HG03103 (cell line): ENCODE data around the gene SETSIP.
"Not testable (repeated sequence)": the region's sequence is repeated elsewhere in the genome, so short reads cannot be mapped to it uniquely, and the experiment has no call there.

Experiments used
- ATAC-seq: cut with Tn5 transposase; IDR thresholded peaks from one replicate; pipeline ENCODE4 v1.9.1; 2021; ENCODE audit warnings: low read depth; ENCODE audit not compliant: unreplicated experiment

Gene SETSIP

DNA sequence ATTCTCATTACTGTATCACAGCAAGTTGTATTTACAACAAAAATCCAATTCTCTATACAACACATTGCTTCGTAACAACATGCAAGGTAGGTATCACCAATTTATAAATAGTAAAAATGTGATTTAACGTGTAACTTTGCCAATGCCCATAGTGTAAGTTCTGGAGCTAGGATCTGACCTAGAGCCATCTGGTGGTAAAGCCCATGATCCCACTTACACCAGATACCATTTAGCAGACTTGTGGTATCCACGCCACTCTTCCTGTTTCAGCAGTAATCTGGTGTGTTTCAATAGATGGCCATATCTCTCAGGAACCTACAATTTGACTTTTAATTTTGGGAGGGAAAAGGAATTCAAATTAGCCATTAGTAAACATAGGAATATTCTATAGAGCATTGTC, 10.2 kb downstream of the SETSIP start:
- no peak for ATAC-seq

GRCh38 chr1:92051948-92052347, 23.3 kb downstream of the SETSIP start:
- no peak for ATAC-seq

DNA sequence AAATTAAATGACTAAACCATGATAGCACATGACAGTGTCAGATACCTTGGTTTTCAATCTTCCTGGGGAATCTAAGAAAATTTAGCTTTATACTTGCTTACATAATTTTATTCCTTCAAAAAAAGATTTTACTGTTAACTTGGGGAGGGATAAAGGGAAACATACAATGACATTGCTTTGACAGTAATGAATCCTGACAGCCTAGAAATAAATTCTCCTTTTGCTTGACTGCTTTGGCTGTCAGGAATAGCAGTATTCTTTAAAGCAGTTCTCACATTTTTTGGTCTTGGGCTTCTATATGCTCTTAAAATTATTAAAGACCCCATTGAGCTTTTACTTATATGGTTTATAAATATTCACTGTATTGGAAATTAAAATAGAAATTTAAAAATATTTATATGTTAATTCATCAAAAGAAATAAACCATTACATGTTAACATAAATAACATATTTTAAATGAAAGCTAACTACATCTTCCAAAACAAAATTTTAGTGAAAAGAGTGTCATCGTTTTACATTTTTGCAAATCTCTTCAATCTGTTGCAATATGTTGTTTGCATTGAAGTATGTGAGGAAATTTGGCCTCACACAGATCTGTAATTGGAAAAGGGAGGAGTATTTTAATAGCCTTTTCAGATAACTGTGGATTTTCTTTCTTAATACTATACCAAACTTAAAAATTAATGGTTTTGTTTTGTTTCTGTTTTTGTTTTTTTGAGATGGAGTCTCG, 29.3 kb downstream of the SETSIP start:
- no peak for ATAC-seq

GRCh38 chr1:92043621-92044020, 31.6 kb downstream of the SETSIP start:
- no peak for ATAC-seq

- no peak for ATAC-seq
These were observed 34.2 kb downstream of the SETSIP start for GRCh38 chr1:92040971-92041370.

GRCh38 chr1:92038695-92039346, 36.4 kb downstream of the SETSIP start:
- no peak for ATAC-seq

DNA sequence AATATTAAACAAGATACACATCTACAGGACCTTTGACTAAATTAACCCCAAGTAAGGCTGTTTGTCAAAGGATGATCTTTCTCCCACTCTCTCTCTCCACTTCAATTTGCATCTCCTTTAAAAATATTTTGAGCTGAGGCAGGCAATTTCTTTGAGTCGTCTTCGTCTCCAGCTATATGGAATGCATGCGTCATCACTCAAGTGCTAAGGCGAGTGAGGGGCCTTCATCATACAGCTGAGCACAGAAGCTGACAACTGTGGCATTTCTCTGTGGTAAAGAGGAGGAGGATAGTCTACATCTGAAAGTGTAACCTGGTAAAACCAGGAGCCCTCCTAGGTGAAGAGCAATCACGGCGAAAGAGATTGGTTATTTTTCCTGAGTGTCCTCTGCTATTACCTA, 37.8 kb downstream of the SETSIP start:
- ATAC-seq: no peak

DNA sequence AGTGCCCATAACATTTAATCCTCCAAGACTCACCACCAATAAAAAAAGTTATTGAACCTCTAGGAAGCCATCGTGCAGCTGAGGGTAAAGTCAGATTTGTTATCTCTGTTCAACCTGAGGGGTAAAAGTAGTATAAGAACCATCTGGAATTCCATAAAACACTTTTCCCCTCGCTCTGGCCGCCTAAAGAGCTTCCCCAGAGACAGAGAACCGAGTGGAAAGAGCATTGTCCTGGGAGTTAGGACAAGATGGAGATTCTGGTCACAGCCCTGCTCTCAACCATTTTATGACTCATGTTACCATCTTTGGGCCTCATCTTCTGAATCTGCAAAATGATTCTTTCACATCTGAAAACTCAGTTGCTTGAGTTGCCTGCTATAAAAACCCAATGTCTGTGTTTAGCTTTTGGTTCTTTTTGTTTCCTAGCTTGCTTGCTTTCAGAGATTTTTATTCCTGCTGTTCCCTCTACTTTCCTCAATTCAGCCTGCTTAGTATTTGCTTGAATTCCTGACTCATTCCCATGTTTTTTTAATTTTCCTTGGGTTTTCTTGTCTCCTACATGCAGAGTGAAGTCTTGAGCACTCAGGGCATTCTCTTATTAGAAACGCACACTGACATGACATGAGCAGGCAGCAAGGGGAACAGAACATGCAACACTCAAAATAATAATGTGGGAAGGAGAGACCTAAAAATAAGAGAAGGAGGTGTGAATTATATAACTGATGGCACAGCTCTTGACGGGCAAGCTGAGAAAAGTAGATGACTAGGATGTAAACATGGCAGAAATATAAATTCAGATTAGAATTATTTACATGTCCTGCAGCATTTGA, 43.7 kb downstream of the SETSIP start:
- no peak for ATAC-seq

GRCh38 chr1:92030656-92031107, 44.5 kb downstream of the SETSIP start:
- ATAC-seq: no peak

GRCh38 chr1:92029241-92029922, 45.8 kb downstream of the SETSIP start:
- ATAC-seq: no peak

DNA sequence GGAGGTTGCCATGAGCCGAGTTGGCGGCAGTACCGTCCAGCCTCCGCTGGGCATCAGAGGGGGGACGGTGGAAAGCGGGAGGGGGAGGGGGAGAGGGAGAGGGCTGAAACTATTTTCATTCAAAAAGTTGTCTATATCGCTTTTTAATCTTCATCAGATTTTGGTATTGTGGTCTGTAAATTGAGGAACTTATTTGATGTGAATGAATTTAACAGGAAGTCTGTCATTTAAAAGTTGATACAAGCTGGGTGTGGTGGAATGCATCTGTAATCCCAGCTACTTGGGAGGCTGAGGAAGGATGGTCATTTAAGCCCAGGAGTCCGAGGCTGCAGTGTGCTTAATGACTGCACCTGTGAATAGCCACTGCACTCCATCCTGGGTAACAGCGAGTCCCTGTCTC, 48.4 kb downstream of the SETSIP start:
- no peak for ATAC-seq

DNA sequence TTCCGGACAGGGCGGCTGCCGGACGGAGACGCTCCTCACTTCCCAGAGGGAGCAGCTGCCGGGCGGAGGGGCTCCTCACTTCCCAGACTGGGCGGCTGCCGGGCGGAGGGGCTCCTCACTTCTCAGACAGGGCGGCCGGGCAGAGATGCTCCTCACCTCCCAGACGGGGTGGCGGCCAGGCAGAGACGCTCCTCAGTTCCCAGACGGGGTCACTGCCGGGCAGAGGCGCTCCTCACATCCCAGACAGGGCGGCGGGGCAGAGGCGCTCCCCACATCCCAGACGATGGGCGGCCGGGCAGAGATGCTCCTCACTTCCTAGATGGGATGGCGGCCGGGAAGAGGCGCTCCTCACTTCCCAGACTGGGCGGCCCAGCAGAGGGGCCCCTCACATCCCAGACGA, 49.2 kb downstream of the SETSIP start:
- ATAC-seq: not testable (repeated sequence)
